CD14-positive monocyte (primary cell): Measurements from ENCODE around the gene SLC25A48. TPM values are rescaled to one million over a fixed set of nuclear protein-coding genes. Genes with fewer than 3 reads are reported as not detected.

Experiments used
- DNase-seq, 3 donors: peaks; one replicate each; pipeline ENCODE4 v3.0.0-alpha.2; 2011 to 2022
- H2AFZ ChIP-seq: 2 replicates; pipeline ENCODE4 v1.6.0; 2012; ENCODE audit warnings: mild to moderate bottlenecking, low read depth, low read length, inconsistent platforms; ENCODE audit not compliant: insufficient read depth, poor library complexity, severe bottlenecking
- H3K27ac ChIP-seq, 2 donors: 1 replicate in 1 of 2; 2 replicates in 1 of 2; pipeline ENCODE4 v1.5.1; 2012 to 2013; ENCODE audit warnings: low read length in 2 of 2, control low read depth in 1 of 2, inconsistent platforms in 1 of 2, low read depth in 1 of 2, mild to moderate bottlenecking in 1 of 2
- H3K27me3 ChIP-seq, 2 donors: one replicate each; pipeline versions ENCODE4 v1.6.0 to v1.6.1; 2011 to 2013; ENCODE audit warnings: low read length in 2 of 2; ENCODE audit not compliant: control insufficient read depth in 2 of 2, insufficient read depth in 2 of 2
- H3K36me3 ChIP-seq, 2 donors: replicated peaks in 1 of 2; 1 replicate in 1 of 2; 2 replicates in 1 of 2; pipeline versions ENCODE4 v1.5.1 to v1.6.1; 2012 to 2013; ENCODE audit warnings: low read length in 2 of 2, control low read depth in 1 of 2, inconsistent platforms in 1 of 2, mild to moderate bottlenecking in 1 of 2; ENCODE audit not compliant: insufficient read depth in 2 of 2, control insufficient read depth in 1 of 2
- H3K4me1 ChIP-seq, 2 donors: 1 replicate in 1 of 2; 2 replicates in 1 of 2; pipeline versions ENCODE4 v1.5.1 to v1.6.1; 2012 to 2013; ENCODE audit warnings: low read length in 2 of 2, control low read depth in 1 of 2, inconsistent platforms in 1 of 2, mild to moderate bottlenecking in 1 of 2, moderate library complexity in 1 of 2; ENCODE audit not compliant: insufficient read depth in 2 of 2, control insufficient read depth in 1 of 2
- H3K4me2 ChIP-seq: replicated peaks from 2 replicates; pipeline ENCODE3; 2012; ENCODE audit warnings: low read length, moderate library complexity, mild to moderate bottlenecking; ENCODE audit not compliant: poor library complexity, severe bottlenecking; ENCODE audit errors: extremely low read depth
- H3K4me3 ChIP-seq, 3 experiments: fragments of 200-600 bp in 1 of 3; sonication (generic) in 1 of 3; replicated peaks in 1 of 3; 1 replicate in 2 of 3; 2 replicates in 1 of 3; pipeline ENCODE4 v1.5.1; 2011 to 2013; ENCODE audit warnings: low read length in 3 of 3, mild to moderate bottlenecking in 3 of 3, control low read depth in 2 of 3, low read depth in 2 of 3, inconsistent platforms in 1 of 3, moderate library complexity in 1 of 3
- H3K79me2 ChIP-seq: 2 replicates; pipeline ENCODE4 v1.6.0; 2012; ENCODE audit warnings: mild to moderate bottlenecking, control low read depth, inconsistent platforms, low read length, moderate library complexity; ENCODE audit not compliant: insufficient read depth
- H3K9ac ChIP-seq: 2 replicates; pipeline ENCODE4 v1.6.0; 2017; ENCODE audit warnings: low read length, mild to moderate bottlenecking; ENCODE audit not compliant: insufficient read depth, poor library complexity, severe bottlenecking
- H3K9me3 ChIP-seq, 2 donors: replicated peaks in 1 of 2; 1 replicate in 1 of 2; 2 replicates in 1 of 2; pipeline versions ENCODE4 v1.5.1 to v1.6.1; 2012 to 2013; ENCODE audit warnings: low read length in 2 of 2, control low read depth in 1 of 2; ENCODE audit not compliant: control insufficient read depth in 1 of 2, insufficient read depth in 1 of 2
- H4K20me1 ChIP-seq: 2 replicates; pipeline ENCODE4 v1.6.0; 2012; ENCODE audit warnings: mild to moderate bottlenecking, low read length, control low read depth, moderate library complexity; ENCODE audit not compliant: insufficient read depth
- H3K27ac Mint-ChIP-seq, 7 donors: one replicate each; pipeline ENCODE4 v1.8.0; 2020; ENCODE audit warnings: mild to moderate bottlenecking in 7 of 7, mixed read lengths in 7 of 7, moderate library complexity in 6 of 7, inconsistent platforms in 2 of 7
- H3K27me3 Mint-ChIP-seq, 3 donors: one replicate each; pipeline ENCODE4 v1.8.0; 2021 to 2022; ENCODE audit warnings: low read depth in 3 of 3, mild to moderate bottlenecking in 3 of 3, mixed read lengths in 3 of 3, moderate library complexity in 3 of 3, inconsistent platforms in 1 of 3
- H3K36me3 Mint-ChIP-seq, 2 donors: one replicate each; pipeline ENCODE4 v1.8.0; 2020; ENCODE audit warnings: mixed read lengths in 2 of 2, inconsistent platforms in 1 of 2, mild to moderate bottlenecking in 1 of 2
- H3K4me1 Mint-ChIP-seq: one replicate; pipeline ENCODE4 v1.8.0; 2020; ENCODE audit warnings: mild to moderate bottlenecking, mixed read lengths
- H3K4me3 Mint-ChIP-seq, 2 donors: one replicate each; pipeline ENCODE4 v1.8.0; 2020; ENCODE audit warnings: mild to moderate bottlenecking in 2 of 2, mixed read lengths in 2 of 2, moderate library complexity in 1 of 2
- H3K9me3 Mint-ChIP-seq, 7 donors: one replicate each; pipeline ENCODE4 v1.8.0; 2020 to 2022; ENCODE audit warnings: mixed read lengths in 7 of 7, mild to moderate bottlenecking in 6 of 7, moderate library complexity in 6 of 7, inconsistent platforms in 2 of 7
- WGBS: methylation state at CpG from one replicate; pipeline ENCODE4 v1.1.5; 2013; ENCODE audit warnings: missing lambda C conversion rate; ENCODE audit not compliant: insufficient coverage; 5-methylcytosine and 5-hydroxymethylcytosine counted together
- intact Hi-C, 2 donors: fragments of 100-400 bp; cut with micrococcal nuclease; formaldehyde crosslinking; loops; one replicate each; pipeline versions ENCODE4 v1.15.0 to v1.15.1; 2023
- polyA plus RNA-seq, 3 donors: library from polyadenylated mRNA; depleted of rRNA in 1 of 3; unstranded in 2 of 3; stranded (reverse) in 1 of 3; fragments of 300-500 nt in 2 of 3; fragments of >200 nt in 1 of 3; fragmentation: Illumina TruSeq in 2 of 3; gene quantifications; 1 replicate in 2 of 3; 2 replicates in 1 of 3; pipeline ENCODE4 v1.2.3, GENCODE V29; 2012 to 2021
- TF ChIP-seq, protein P1 (sequence below): fragments of 200-600 bp; IDR thresholded peaks from one replicate; pipeline ENCODE4 v1.8.0; 2022; ENCODE audit warnings: antibody characterized with exemption, mild to moderate bottlenecking

Gene SLC25A48
- polyA plus RNA-seq, 3 donors, result not detected

GRCh38 chr5:135890296-135890695, 55.8 kb downstream of the SLC25A48 start:
- intact Hi-C loops, result no loop called here
- H3K27me3 ChIP-seq, result peaks cover 6 to 17% of the 10 kb centered on the region in 2 donors
- Mint-ChIP-seq H3K27me3 (peaks cover 11 to 27% (median 22%) of the 10 kb centered on the region in 3 donors), H3K27ac (no peak overlapping the region), H3K36me3 (no peaks in the 10 kb centered on the region), H3K9me3 (no peaks in the 10 kb centered on the region), H3K4me1 (peaks cover 3% of the 10 kb centered on the region), H3K4me3 (no peak overlapping the region)
- H3K36me3 ChIP-seq, result no peaks in the 10 kb centered on the region
- H4K20me1 ChIP-seq, result no peaks in the 10 kb centered on the region
- no peaks in the 10 kb centered on the region for H3K4me1 ChIP-seq
- H2AFZ ChIP-seq, result no peak overlapping the region
- no peak for DNase-seq
- no peaks in the 10 kb centered on the region for H3K79me2 ChIP-seq
- WGBS, result no CpG with 5 or more reads among the region's 2 CpGs
- TF ChIP-seq, protein P1, sequence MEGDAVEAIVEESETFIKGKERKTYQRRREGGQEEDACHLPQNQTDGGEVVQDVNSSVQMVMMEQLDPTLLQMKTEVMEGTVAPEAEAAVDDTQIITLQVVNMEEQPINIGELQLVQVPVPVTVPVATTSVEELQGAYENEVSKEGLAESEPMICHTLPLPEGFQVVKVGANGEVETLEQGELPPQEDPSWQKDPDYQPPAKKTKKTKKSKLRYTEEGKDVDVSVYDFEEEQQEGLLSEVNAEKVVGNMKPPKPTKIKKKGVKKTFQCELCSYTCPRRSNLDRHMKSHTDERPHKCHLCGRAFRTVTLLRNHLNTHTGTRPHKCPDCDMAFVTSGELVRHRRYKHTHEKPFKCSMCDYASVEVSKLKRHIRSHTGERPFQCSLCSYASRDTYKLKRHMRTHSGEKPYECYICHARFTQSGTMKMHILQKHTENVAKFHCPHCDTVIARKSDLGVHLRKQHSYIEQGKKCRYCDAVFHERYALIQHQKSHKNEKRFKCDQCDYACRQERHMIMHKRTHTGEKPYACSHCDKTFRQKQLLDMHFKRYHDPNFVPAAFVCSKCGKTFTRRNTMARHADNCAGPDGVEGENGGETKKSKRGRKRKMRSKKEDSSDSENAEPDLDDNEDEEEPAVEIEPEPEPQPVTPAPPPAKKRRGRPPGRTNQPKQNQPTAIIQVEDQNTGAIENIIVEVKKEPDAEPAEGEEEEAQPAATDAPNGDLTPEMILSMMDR, result no peak
- no peaks in the 10 kb centered on the region for H3K9me3 ChIP-seq
- no peak overlapping the region for H3K27ac ChIP-seq
- H3K4me2 ChIP-seq, result no peak overlapping the region
- H3K4me3 ChIP-seq, result no peak overlapping the region
- H3K9ac ChIP-seq, result no peak overlapping the region

GRCh38 chr5:135890867-135891266, 56.4 kb downstream of the SLC25A48 start:
- H2AFZ ChIP-seq, result no peak overlapping the region
- no peaks in the 10 kb centered on the region for H3K36me3 ChIP-seq
- H3K4me3 Mint-ChIP-seq, result no peak overlapping the region
- no peak overlapping the region for H3K27ac ChIP-seq
- no peaks in the 10 kb centered on the region for H3K36me3 Mint-ChIP-seq
- TF ChIP-seq, protein P1, result no peak
- H3K4me1 Mint-ChIP-seq, result peaks cover 3% of the 10 kb centered on the region
- no peak overlapping the region for H3K27ac Mint-ChIP-seq
- H4K20me1 ChIP-seq, result no peaks in the 10 kb centered on the region
- no peaks in the 10 kb centered on the region for H3K79me2 ChIP-seq
- no peak overlapping the region for H3K4me3 ChIP-seq
- peaks cover 17 to 30% (median 24%) of the 10 kb centered on the region in 3 donors for H3K27me3 Mint-ChIP-seq
- H3K27me3 ChIP-seq, result peaks cover 9 to 20% of the 10 kb centered on the region in 2 donors
- H3K9me3 Mint-ChIP-seq, result no peaks in the 10 kb centered on the region
- DNase-seq, result no peak
- no peak overlapping the region for H3K9ac ChIP-seq
- WGBS, result no CpG with 5 or more reads among the region's 5 CpGs
- H3K4me1 ChIP-seq, result no peaks in the 10 kb centered on the region
- no peaks in the 10 kb centered on the region for H3K9me3 ChIP-seq
- intact Hi-C loops, result no loop called here
- no peak overlapping the region for H3K4me2 ChIP-seq
